D341Med (cell line): Measurements from ENCODE around the gene ADRA1B.
"Not testable (repeated sequence)": the region's sequence is repeated elsewhere in the genome, so short reads cannot be mapped to it uniquely, and the experiment has no call there.

Source experiments
- DNase-seq: peaks from one replicate; pipeline ENCODE4 v3.0.0; 2012; ENCODE audit warnings: low spot score

The ADRA1B gene

GRCh38 chr5:159971038-159971437 is 54.8 kb downstream of the ADRA1B start:
- DNase-seq: no peak

DNA sequence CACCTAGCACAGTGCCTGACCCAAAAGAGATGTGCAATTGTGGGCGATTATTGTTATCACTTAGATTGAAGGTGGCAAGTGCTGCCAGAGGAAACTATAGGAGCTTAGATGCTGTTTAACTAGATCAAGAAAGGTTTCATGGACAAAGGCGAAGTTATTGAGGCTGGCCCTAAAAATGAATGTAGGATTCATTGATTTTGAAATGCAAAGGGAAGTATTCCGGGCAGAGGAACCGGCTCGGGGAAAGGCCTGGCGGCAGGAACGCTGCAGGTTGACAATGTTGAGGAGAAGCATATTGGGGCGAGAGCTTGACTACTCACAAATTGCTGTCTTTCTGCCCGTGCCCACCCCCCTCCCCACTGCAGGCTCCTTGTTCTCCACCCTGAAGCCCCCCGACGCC is 55.2 kb downstream of the ADRA1B start:
- no peak for DNase-seq

DNA sequence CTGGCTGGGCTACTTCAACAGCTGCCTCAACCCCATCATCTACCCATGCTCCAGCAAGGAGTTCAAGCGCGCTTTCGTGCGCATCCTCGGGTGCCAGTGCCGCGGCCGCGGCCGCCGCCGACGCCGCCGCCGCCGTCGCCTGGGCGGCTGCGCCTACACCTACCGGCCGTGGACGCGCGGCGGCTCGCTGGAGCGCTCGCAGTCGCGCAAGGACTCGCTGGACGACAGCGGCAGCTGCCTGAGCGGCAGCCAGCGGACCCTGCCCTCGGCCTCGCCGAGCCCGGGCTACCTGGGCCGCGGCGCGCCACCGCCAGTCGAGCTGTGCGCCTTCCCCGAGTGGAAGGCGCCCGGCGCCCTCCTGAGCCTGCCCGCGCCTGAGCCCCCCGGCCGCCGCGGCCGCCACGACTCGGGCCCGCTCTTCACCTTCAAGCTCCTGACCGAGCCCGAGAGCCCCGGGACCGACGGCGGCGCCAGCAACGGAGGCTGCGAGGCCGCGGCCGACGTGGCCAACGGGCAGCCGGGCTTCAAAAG is 55.7 kb downstream of the ADRA1B start:
- peak; percentile 58 for DNase-seq

DNA sequence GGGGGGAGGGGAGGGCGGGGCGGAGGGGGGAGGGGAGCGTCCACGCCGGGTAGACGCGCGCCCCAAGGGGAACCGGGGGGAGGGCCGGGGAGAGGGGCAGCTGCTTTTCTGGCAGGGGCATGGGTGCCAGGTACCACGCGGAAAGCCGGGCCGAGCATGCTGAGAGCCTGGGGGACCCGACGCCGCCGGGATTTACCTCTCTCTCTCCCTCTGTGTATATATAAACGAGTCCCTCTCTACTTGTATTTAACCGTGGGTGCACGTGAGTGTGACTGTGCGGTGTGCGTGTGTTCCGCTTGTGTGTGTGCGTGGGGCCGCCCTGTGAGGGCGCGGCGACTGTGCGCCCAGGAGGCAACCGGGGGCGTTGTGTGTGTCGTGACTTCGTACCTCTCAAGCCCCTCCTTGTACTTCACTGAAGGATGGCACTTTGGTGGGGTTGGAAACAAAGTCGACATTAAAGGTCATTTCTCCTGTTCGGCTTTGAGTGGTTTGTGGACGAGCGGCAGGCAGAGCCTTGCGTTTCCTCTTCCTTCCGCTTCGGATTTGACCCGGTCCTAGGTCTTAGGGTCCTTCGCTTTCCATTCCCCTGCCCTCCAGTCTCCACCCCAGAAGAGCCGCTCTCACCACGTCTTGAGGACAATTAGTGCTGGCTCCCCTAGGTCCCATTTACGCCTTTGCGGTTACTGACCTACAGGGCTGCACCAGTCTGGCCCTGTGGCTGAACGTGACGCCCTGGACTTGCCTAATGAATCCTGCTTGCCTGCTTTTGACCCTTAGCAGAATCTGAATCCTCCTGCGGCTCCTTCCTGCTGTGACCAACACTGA is 56.5 kb downstream of the ADRA1B start:
- DNase-seq: no peak

GRCh38 chr5:159975462-159976019 is 59.3 kb downstream of the ADRA1B start:
- DNase-seq: no peak

DNA sequence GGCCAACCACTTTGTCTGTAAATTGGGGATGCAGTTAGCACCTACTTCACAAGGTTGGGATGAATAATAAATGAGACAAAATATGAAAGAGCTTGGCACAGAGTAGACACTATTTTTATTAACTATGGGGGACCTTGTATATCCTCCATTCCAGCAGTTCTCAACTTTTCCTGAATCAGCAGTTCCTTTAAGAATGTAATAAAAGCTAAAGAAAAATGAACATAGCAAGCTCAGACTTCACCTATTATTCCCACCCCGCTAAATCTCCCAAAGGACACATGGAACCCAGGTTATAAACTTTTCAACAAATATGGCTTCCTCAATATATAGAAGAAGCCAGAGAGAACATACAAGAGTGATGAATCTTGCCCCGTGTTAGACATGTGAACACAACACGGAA is 60.6 kb downstream of the ADRA1B start:
- DNase-seq: no peak

DNA sequence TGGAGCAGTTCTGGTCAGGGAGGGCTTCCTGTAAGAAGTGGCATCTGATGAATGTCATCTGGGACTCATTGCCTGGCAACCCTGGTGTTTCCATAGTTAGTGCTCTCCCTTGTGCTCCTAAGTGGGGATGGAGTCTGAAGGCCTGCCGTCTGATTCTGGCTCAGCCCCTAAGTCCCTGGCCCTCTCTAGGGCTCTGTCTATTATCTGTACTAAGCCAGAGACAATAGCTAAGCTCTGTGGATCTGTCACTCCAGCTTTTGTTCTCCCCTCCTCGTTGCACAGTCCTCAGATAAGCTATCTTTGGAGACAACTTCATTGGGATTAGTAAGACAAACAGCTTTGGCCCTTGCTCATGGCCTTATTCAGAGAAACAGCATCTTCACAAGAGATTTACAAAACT is 62.1 kb downstream of the ADRA1B start:
- DNase-seq: peak; percentile 68

GRCh38 chr5:159982421-159983173 is 66.3 kb downstream of the ADRA1B start:
- DNase-seq: no peak

DNA sequence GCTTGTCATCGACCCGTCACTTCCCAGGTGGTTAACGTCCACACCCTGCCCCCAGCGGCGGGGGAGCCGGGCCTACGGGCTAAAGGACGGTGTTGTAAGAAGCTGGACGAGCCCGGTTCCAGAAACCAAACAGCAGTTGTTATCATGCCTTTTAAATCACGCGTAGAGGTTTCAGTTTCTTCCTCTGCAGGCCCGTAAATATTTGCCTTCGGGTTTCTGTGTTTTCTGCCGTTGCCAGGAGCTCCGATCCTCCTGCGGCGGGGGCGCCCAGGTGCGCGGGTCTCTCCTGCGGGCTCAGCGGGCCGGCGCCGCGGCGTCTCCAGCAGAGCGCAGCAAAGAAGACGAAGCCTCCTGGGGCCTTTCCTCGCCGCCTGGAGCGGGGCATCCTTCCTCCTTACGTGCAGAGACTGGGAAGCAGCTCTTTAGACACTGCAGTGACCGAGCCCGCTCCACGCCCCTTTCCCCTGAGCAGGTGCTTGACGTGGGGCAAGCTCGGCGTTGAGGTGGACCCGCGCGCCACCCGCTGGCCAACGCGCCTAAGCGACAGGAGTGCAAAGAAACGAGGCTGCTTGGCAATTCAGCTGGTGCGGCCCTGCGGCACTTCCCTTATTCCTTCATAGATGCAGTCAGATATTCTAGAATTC is 70.9 kb downstream of the ADRA1B start:
- DNase-seq: peak; percentile 90

- DNase-seq: no peak
These were observed 74.2 kb downstream of the ADRA1B start for GRCh38 chr5:159990506-159990905.

- DNase-seq: no peak
These were observed 76.3 kb downstream of the ADRA1B start for GRCh38 chr5:159992566-159992965.

DNA sequence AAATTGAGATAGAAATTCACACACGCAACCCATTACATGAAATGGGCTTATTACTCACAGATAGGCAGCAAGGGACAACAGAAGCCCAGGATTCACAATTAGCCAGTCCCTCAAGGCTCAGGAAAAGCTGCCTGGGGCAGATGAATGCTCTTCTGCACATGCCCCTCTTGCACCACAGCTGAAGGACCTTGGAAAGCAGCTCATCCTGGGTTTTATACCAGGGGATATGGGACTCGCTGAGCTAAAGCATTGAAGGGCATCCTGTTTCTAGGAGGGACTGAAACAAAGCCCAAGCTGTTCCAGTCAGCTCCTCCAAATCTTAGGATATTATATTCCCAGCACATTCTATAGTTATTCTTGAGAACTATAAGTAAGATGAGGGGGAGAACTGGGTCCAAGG is 76.9 kb downstream of the ADRA1B start:
- DNase-seq: no peak

GRCh38 chr5:159995907-159996306 is 79.6 kb downstream of the ADRA1B start:
- DNase-seq: no peak

DNA sequence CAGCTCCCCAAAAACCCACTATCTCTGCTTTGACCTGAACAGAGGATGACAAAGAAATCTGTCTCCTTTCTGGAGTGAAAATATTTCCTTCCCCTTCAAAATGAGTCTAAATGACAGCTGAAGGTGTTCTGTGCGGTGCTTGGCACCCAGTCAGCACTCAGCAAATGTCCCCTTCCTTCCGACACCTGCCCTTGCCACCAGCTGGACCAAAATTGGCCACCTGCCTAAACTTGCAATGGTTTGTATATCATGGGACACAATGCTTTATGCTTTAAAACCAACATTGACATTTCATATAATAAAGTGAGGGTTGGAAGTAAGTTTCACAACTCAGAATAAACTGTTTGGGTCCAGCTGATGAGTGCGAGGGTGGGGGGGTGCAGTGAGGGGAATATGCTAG is 85.2 kb downstream of the ADRA1B start:
- DNase-seq: no peak

GRCh38 chr5:160007514-160007913 is 91.2 kb downstream of the ADRA1B start:
- no peak for DNase-seq

DNA sequence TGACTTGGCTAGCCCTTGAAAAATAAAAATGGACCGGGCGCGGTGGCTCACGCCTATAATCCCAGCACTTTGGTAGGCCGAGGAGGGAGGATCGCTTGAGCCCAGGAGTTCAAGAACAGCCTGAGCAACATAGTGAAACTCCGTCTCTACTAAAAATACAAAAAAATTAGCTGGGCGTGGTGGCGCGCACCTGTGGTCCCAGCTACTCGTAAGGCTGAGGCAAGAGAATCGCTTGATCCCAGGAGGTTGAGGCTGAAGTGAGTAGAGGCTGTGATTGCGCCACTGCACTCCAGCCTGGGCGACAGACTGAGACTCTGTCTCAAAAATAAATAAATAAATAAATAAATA is 92.2 kb downstream of the ADRA1B start:
- DNase-seq: not testable (repeated sequence)

DNA sequence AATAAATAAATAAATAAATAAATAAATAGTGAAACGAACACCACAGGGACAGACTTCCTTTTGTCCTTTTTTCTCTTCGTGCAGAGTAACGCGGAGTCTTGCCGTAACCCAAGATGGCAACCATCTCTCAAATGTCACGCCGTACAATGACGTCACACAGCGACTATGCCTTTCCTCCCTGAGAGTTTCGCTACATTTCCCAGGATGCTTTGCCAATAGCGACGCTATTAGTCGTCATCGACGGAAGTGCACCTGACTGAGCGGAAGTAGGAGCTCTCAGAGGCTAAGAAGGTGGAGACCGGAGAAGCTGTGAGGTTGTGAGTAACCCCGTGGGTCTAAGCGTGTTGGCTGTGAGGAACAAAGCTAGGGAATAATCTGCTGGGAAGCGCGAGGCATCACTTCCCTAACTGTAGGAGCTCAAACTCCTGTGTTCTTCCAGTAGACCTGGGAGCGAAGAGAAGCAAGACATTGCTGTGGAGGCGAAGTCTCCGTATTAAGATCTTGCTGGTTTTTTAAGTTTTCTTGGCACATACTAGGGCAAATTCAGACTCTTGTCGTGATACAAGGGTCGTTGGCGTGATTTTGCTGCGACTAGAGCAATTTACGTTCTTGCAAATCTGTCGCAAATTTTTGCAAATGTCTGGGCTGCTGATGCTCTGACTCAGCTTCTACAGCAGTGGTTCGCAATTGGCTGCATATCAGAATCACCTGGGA is 92.8 kb downstream of the ADRA1B start, which contains the start of gene TTC1:
Gene TTC1, plus strand, starts transcription at position 263 of the 714 bp plus-strand sequence. CDS start 1,390 bp downstream, outside the sequence.
- peak; percentile 88 for DNase-seq

GRCh38 chr5:160009591-160009989 is 93.3 kb downstream of the ADRA1B start:
- peak; percentile 24 for DNase-seq

GRCh38 chr5:160011471-160011870 is 95.2 kb downstream of the ADRA1B start:
- no peak for DNase-seq

DNA sequence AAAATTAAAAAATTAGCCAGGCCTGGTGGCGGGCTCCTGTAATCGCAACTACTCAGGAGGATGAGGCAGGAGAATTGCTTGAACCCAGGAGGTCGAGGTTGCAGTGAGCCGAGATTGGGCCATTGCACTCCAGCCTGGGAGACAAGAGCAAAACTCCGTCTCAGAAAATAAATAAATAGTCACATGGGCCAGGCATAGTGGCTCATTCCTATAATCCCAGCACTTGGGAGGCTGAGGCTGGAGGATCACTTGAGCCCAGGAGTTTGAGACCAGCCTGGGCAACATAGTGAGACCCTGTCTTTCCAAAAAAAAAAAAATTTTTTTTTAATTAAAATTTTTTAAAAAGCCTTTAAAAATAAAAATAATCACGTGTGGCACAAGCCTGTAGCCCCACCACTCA is 97.9 kb downstream of the ADRA1B start:
- not testable (repeated sequence) for DNase-seq

- no peak for DNase-seq
These were observed 102.8 kb downstream of the ADRA1B start for GRCh38 chr5:160018945-160019625.
